HEK293T (cell line): Measurements from ENCODE around the gene CC2D2A.

ENCODE experiments used
- CTCF ChIA-PET: fragments of 350-600 bp; formaldehyde crosslinking; extraction: SDS; loops from one replicate; lab custom pipeline; 2021; ENCODE audit warnings: antibody characterized with exemption, inconsistent platforms; lab: Yijun Ruan, JAX
- POLR2A ChIA-PET: fragments of 350-600 bp; formaldehyde crosslinking; extraction: SDS; loops from one replicate; lab custom pipeline; 2020; ENCODE audit warnings: antibody characterized with exemption, inconsistent platforms; lab: Yijun Ruan, JAX
- DNase-seq: peaks from one replicate; pipeline ENCODE4 v3.0.0; 2012; ENCODE audit warnings: mixed read lengths; ENCODE audit errors: extremely low spot score
- ARNT ChIP-seq: fragments of 450-650 bp; IDR thresholded peaks from 2 replicates; pipeline ENCODE4 v1.6.1; 2017; ENCODE audit warnings: mild to moderate bottlenecking
- BHLHE40 ChIP-seq: fragments of 450-650 bp; IDR thresholded peaks from 2 replicates; pipeline ENCODE4 v1.6.1; 2016; ENCODE audit warnings: mild to moderate bottlenecking, moderate library complexity, borderline replicate concordance
- CTBP1 ChIP-seq: fragments of 450-650 bp; IDR thresholded peaks from 2 replicates; pipeline ENCODE4 v1.6.1; 2016; ENCODE audit warnings: borderline replicate concordance
- ELF4 ChIP-seq: fragments of 450-650 bp; IDR thresholded peaks from 2 replicates; pipeline ENCODE4 v1.6.1; 2017; ENCODE audit warnings: antibody characterized with exemption
- FOXA1 ChIP-seq: fragments of 450-650 bp; IDR thresholded peaks from 2 replicates; pipeline ENCODE4 v1.6.1; 2016; ENCODE audit warnings: mild to moderate bottlenecking
- FOXK2 ChIP-seq: fragments of 450-650 bp; IDR thresholded peaks from 2 replicates; pipeline ENCODE4 v1.6.1; 2016; ENCODE audit warnings: mild to moderate bottlenecking
- FOXM1 ChIP-seq: fragments of 450-650 bp; IDR thresholded peaks from 2 replicates; pipeline ENCODE4 v1.6.1; 2017; ENCODE audit warnings: mild to moderate bottlenecking, borderline replicate concordance
- HDGF ChIP-seq: fragments of 450-650 bp; IDR thresholded peaks from 2 replicates; pipeline ENCODE4 v1.6.1; 2017; ENCODE audit warnings: antibody characterized with exemption, borderline replicate concordance
- L3MBTL2 ChIP-seq: fragments of 450-650 bp; conservative IDR thresholded peaks from 2 replicates; pipeline ENCODE4 v1.6.1; 2016; ENCODE audit warnings: mild to moderate bottlenecking
- LEF1 ChIP-seq: fragments of 450-650 bp; IDR thresholded peaks from 2 replicates; pipeline ENCODE4 v1.6.1; 2017; ENCODE audit warnings: mild to moderate bottlenecking, borderline replicate concordance
- NFRKB ChIP-seq: fragments of 450-650 bp; IDR thresholded peaks from 2 replicates; pipeline ENCODE4 v1.6.1; 2016; ENCODE audit warnings: mild to moderate bottlenecking, moderate library complexity
- PKNOX1 ChIP-seq: fragments of 450-650 bp; IDR thresholded peaks from 2 replicates; pipeline ENCODE4 v1.6.1; 2016
- SP1 ChIP-seq: fragments of 450-650 bp; IDR thresholded peaks from 2 replicates; pipeline ENCODE4 v1.6.1; 2017
- SUZ12 ChIP-seq: fragments of 450-650 bp; IDR thresholded peaks from 2 replicates; pipeline ENCODE4 v1.6.1; 2016; ENCODE audit warnings: mild to moderate bottlenecking
- TARDBP ChIP-seq: fragments of 450-650 bp; IDR thresholded peaks from 2 replicates; pipeline ENCODE4 v1.6.1; 2016
- ZNF384 ChIP-seq: fragments of 450-650 bp; IDR thresholded peaks from 2 replicates; pipeline ENCODE4 v1.6.1; 2016

Gene CC2D2A

GRCh38 chr4:15451181-15451865 is 18.4 kb upstream of the CC2D2A start:
- CTCF ChIA-PET: no interaction called here
- no peak for TF ChIP-seq HDGF
- TF ChIP-seq ZNF384: no peak
- no peak for TF ChIP-seq L3MBTL2
- no peak for TF ChIP-seq SUZ12
- no peak for TF ChIP-seq FOXA1
- no peak for TF ChIP-seq BHLHE40
- TF ChIP-seq PKNOX1: no peak
- no peak for TF ChIP-seq ELF4
- no peak for TF ChIP-seq ARNT
- no peak for TF ChIP-seq FOXK2
- TF ChIP-seq FOXM1: no peak
- no peak for TF ChIP-seq SP1
- no peak for TF ChIP-seq TARDBP
- TF ChIP-seq NFRKB: no peak
- TF ChIP-seq LEF1: no peak
- POLR2A ChIA-PET: no interaction called here
- DNase-seq: no peak

- ChIA-PET POLR2A (no interaction called here), CTCF (no interaction called here)
- DNase-seq: no peak
- TF ChIP-seq SUZ12: no peak
- no peak for TF ChIP-seq ZNF384
Observed at GRCh38 chr4:15451866-15452765, 17.6 kb upstream of the CC2D2A start.

GRCh38 chr4:15455290-15455689 is 14.4 kb upstream of the CC2D2A start:
- POLR2A ChIA-PET: no interaction called here
- no peak for DNase-seq
- CTCF ChIA-PET: no interaction called here
- TF ChIP-seq ELF4 (no peak), TARDBP (no peak), CTBP1 (no peak), ZNF384 (no peak), FOXA1 (no peak), FOXK2 (no peak), ARNT (no peak), L3MBTL2 (no peak), FOXM1 (no peak), SP1 (no peak), NFRKB (no peak), BHLHE40 (no peak), LEF1 (no peak), SUZ12 (no peak), PKNOX1 (no peak), HDGF (no peak)

GRCh38 chr4:15457406-15458201 is 12.1 kb upstream of the CC2D2A start:
- CTCF ChIA-PET: interaction anchor here (0.5 to 2.0 kb wide), 7 partner anchors 8 to 1800 kb away, joined by 3 to 9 read pairs (median 6); partner anchors contain the start of genes C1QTNF7 and CC2D2A
- POLR2A ChIA-PET: no interaction called here
- TF ChIP-seq ELF4 (no peak), FOXM1 (no peak), ARNT (no peak), CTBP1 (no peak), ZNF384 (no peak), HDGF (no peak), PKNOX1 (no peak), LEF1 (no peak), TARDBP (no peak), SP1 (no peak), NFRKB (no peak), L3MBTL2 (no peak)
- DNase-seq: peak; percentile 46

- CTCF ChIA-PET: interaction anchor here (2.0 kb wide), 1 partner anchor 11 kb away, joined by 9 read pairs; the partner anchor contains the start of gene CC2D2A
- POLR2A ChIA-PET: no interaction called here
Observed at GRCh38 chr4:15458616-15459015, 11.1 kb upstream of the CC2D2A start.

More at GRCh38 chr4:15458616-15459015, 11.1 kb upstream of the CC2D2A start:
- no peak for DNase-seq
- TF ChIP-seq PKNOX1 (no peak), ZNF384 (no peak), ARNT (no peak), FOXM1 (no peak), HDGF (no peak), SP1 (no peak), FOXA1 (no peak), ELF4 (no peak), LEF1 (no peak), TARDBP (no peak)
